Stimulated activated memory B cell treated with anti-CD40 and anti-IgM and Interleukin-4, amounts not matched to agents 10 μg/mL and 1 μg/mL and 100 μg/mL, for 72 hours (primary cell): ENCODE data around the gene C1QTNF5.

Experiments used
- ATAC-seq: fragments of 150-1000 bp; cut with Tn5 transposase; 2 replicates; pipeline ENCODE4 v1.10.0; 2021
- H3K27ac Mint-ChIP-seq: one replicate; pipeline ENCODE4 v1.8.0; 2022; ENCODE audit warnings: mild to moderate bottlenecking, mixed read lengths
- H3K27me3 Mint-ChIP-seq: one replicate; pipeline ENCODE4 v1.8.0; 2022; ENCODE audit warnings: mixed read lengths
- H3K36me3 Mint-ChIP-seq: one replicate; pipeline ENCODE4 v1.8.0; 2022; ENCODE audit warnings: mixed read lengths
- H3K4me1 Mint-ChIP-seq: one replicate; pipeline ENCODE4 v1.8.0; 2022; ENCODE audit warnings: mixed read lengths
- H3K4me3 Mint-ChIP-seq: one replicate; pipeline ENCODE4 v1.8.0; 2022; ENCODE audit warnings: mild to moderate bottlenecking, moderate library complexity, mixed read lengths
- H3K9me3 Mint-ChIP-seq: one replicate; pipeline ENCODE4 v1.8.0; 2022; ENCODE audit warnings: mixed read lengths

Gene C1QTNF5

DNA sequence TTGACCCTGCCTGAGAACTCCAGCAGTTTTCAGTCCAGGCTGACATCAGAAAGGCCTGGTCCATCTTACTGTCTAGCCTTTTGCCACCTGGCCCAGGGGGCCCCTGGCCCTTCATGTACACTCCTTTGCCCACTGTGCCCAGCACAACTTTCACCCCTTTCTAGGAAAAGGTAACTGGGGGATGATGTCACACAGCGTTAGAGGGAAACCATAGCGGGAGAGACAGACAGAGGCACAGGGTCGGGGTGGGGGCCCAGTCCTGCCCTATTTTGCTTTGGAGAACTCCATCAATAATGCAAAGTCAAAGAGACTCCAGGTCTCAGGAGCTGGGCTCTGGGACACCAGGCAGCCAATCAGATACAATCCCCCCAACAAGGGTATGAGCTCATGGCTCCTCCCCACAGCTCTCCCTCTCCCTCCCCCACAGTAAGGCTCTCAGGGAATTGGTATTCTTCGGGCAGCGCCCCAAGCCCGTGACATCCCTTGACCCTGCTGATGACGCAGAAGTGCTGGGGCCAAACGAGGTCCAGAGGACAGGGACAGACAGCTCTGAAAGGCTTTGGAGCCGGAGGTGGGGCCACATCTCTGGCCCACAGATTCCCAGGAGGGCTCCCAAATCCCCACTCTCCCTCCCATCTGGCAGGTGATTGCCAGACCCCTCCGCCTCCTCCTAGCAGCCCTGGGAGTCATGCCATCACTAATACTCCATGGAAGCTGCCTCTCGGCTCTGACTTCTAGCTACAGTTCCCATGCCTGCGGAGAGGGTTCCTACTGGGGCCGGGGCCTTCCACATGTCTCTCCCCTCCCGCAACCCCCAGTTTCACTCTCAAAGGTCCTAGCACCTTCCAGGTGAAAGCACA lies 34.9 kb upstream of the C1QTNF5 start:
- no peak for ATAC-seq
- H3K36me3 Mint-ChIP-seq = no peaks in the 10 kb centered on the region
- no peaks in the 10 kb centered on the region for H3K9me3 Mint-ChIP-seq
- no peak overlapping the region for H3K27ac Mint-ChIP-seq
- peaks cover 47% of the 10 kb centered on the region for H3K27me3 Mint-ChIP-seq
- no peak overlapping the region for H3K4me3 Mint-ChIP-seq
- H3K4me1 Mint-ChIP-seq = no peaks in the 10 kb centered on the region

DNA sequence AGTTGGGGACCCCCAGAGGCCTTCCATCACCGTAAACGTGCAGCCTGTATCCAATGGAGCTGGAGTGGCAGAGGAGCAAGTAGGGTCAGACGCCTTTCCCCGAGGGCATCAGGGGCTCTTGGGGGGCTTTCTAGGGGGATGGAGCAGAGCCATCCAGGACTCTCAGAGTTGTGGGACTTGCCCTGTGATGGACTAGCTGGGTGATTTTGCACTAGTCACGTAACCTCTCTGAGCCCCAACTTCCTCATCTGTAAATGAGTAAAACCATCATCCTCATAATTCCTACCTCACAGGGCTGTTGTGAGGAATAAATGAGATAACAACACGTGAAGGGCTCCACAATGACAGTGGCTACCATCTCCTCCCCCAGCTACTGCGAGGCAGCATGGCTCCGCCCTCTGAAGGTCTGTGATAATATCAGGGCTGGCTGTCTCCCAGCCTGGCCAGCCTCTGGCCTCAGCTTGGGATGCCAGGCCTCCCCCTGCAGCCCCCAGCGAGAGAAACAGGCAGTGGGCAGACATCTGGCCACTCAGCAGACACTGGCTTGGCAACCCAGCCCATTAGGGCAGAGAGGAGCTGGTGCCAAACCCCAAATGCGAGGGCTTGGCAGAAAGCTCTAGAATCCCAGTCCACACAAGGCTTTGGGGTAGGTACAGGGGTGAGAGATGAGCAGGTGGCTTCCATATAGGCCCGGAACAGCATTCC lies 34.1 kb upstream of the C1QTNF5 start:
- Mint-ChIP-seq H3K4me1 (no peaks in the 10 kb centered on the region), H3K27ac (no peak overlapping the region), H3K27me3 (peaks cover 55% of the 10 kb centered on the region), H3K9me3 (no peaks in the 10 kb centered on the region), H3K4me3 (no peak overlapping the region), H3K36me3 (no peaks in the 10 kb centered on the region)
- ATAC-seq = no peak

DNA sequence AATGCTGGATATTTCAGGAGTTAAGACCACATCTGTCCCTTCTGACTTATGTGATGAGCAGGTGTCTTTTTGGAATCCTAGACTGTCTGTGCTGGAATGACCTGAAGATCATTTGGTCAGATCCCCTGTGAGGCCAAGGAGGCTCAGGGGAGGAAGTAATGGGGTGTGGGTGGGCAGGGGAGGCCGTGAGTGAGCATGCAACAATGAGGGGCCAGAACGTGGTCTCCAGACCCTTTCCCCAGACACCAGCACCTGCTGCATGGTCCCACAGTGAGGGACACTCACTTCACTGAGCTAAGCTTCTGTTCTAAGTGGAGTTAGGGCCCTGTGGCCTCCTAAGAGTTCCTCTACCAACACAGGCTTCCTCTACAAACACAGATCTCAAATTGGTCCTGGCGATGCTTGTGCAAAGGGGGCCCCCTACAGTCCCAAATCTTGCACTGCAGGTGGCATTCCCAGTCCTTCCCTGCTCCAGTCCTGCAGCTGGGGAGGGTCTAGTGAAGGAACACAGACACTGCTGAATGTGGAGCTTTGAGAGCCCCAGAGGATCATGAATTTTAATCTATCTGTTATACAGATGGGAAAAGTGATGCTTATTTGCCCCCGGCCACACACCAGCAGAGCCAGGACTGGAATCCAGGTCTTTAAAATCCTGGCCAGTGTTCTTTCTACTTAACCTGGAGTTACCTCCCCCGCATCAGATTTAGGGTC lies 33.4 kb upstream of the C1QTNF5 start:
- no peaks in the 10 kb centered on the region for H3K4me1 Mint-ChIP-seq
- H3K4me3 Mint-ChIP-seq = no peak overlapping the region
- no peak overlapping the region for H3K27ac Mint-ChIP-seq
- peaks cover 62% of the 10 kb centered on the region for H3K27me3 Mint-ChIP-seq
- no peaks in the 10 kb centered on the region for H3K9me3 Mint-ChIP-seq
- no peak for ATAC-seq
- H3K36me3 Mint-ChIP-seq = no peaks in the 10 kb centered on the region

DNA sequence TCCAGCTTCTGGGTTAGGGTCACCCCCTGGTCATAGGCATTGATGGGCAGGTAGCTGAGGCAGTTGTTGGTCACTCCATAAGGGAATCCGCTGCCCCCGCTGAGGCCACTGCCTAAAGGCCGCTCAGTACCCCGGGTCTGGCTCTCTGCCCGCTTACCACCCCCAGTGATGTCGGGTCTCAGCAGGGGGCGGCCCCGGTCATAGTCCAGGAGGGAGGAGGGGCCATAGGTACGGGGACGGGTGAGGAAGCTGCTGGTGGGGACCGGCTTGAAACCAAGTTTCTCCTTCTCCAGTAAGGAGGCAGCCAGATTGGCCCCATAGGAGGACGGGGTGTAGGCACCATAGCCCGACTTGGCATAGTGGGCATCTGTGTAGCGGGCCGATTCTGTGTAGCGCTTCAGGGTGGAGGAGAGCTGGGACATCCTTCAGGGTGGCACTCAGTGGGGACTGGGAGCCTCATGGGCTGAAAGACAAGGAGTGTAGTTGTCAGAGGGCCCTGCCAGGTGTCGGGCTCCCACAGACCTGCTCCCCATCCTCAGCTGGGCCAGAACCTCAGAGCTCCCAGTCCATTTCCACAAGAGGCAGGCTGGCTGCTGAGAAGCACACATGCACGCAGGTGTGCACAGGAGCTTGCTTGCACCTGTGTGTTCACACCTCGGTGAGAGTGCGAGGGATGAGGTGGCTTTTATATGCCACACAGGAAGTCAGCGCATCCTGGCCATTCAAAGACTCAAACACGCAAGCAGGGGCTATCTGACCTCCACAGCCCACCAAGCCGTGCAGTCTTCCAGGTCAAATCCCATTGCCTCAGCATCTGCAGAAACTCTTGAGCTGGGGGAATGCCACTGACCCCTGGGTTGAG lies 32.6 kb upstream of the C1QTNF5 start:
- peaks cover 70% of the 10 kb centered on the region for H3K27me3 Mint-ChIP-seq
- no peak for ATAC-seq
- H3K4me3 Mint-ChIP-seq = no peak overlapping the region
- no peaks in the 10 kb centered on the region for H3K9me3 Mint-ChIP-seq
- H3K4me1 Mint-ChIP-seq = no peaks in the 10 kb centered on the region
- no peaks in the 10 kb centered on the region for H3K36me3 Mint-ChIP-seq
- no peak overlapping the region for H3K27ac Mint-ChIP-seq

DNA sequence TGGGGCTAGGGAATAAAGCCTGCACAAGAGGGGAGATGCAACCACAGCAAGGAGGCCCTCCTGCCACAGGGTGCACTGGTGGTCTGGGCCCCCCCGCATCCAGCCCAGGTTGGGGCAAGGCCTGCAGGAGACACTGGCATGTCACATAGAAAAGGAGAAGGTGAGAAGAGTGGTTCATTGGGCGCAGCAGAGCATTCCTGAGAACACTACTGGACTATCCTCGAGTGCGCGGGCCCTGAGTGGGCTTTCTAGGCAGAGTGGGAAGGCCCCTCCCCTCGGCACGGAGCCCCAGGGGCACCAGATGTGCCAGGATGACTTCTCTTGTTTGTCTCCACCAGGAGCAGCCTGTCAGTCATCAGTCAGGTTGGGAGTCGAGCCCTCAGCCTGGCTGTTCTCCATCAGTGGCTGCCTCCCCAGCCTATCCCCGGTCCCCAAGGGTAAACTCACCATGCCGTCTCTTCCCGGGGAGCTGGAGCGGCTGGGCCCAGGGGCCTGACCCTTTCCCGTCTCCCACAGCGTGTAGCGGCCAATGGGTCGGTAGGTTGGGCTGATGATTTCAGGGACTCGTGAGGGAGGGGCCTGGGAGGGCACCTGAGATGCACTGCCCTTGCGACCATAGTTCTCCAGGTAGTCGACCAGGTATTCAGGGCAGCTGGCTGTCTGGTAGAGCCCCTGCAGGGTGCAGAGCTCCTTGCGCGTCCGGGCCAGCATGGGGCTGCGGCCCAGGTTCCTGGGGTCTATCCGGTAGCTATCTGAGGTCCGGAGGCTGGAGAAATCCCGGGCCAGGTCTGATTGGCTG lies 31.8 kb upstream of the C1QTNF5 start:
- Mint-ChIP-seq H3K36me3 (no peaks in the 10 kb centered on the region), H3K27me3 (peaks cover 78% of the 10 kb centered on the region), H3K9me3 (no peaks in the 10 kb centered on the region), H3K27ac (no peak overlapping the region), H3K4me1 (no peaks in the 10 kb centered on the region), H3K4me3 (no peak overlapping the region)
- ATAC-seq = no peak

DNA sequence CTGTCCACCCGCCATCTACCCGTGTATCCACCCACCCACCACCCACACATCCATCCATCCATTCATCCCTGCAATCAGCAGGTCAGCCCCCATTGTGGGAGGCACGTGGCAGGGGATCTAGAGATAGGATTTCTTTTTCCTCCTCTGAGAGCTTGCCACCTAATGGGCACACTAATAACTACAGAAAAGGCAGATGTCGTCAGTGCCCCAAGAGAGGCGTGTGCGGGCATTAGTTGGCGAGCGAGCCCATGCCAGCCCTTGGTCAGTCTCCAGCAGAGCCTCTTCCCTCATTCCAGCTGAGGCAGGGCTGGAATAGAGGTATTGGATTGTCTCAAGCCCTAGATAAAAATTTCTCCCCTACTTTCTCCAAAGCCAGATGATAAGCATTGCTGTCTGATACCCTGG lies 31.1 kb upstream of the C1QTNF5 start:
- ATAC-seq = no peak
- Mint-ChIP-seq H3K27me3 (peaks cover 84% of the 10 kb centered on the region), H3K4me1 (no peaks in the 10 kb centered on the region), H3K4me3 (no peak overlapping the region), H3K9me3 (no peaks in the 10 kb centered on the region), H3K27ac (no peak overlapping the region), H3K36me3 (no peaks in the 10 kb centered on the region)

DNA sequence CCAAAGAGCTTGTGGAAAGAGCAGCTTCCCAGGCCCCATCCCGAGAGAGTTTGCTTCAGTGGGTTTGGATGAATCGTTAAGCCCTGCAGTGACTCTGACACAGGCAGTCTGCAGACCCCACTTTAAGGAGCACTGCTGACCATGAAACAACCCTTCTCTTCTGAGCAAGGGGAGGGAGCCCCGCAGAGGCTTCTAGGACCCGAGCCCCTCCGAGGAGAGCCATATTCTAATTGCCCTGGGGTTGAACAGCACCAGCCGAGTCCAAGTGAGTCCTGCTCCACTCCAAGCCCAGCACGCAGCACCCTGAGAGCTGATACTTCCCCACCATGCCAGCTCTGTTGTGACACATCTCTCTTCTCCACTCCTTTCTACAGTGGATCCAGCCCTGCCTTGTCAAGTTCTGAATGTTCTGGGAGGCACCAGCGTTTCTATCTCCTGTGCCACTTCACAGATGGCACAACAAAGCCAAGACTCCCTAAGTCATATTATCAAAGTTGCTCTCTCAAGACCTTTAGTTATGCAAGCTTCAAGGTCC lies 30.5 kb upstream of the C1QTNF5 start:
- Mint-ChIP-seq H3K27ac (no peak overlapping the region), H3K4me3 (no peak overlapping the region), H3K27me3 (peaks cover 84% of the 10 kb centered on the region), H3K9me3 (no peaks in the 10 kb centered on the region), H3K4me1 (no peaks in the 10 kb centered on the region), H3K36me3 (no peaks in the 10 kb centered on the region)
- no peak for ATAC-seq

DNA sequence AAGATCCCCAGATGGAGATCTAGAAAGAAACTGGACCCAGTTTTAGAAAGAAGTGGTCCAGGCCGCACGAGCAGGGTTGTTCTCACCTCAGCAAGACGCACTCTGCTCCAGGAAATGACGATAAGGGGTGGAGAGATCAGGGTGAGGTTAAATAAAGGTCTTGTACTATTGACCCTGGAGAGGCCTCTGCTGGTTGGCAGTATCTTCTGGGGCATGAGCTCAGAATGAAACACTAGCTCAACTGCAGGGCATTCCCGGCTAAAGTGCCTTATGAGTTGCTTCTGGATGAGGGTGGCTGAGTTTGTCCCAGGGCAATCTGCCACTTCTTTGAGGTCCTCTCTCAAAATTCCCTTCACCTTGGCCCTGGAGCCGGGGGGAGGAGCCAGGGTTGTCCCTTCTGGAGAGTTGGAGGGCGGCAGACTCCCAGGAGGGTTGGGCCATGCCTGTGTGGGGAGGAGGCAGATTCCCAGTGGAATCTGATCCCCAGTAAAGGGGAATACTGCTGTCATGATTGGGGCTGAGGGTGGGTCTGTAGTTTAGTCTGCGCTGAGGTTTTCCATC lies 29.9 kb upstream of the C1QTNF5 start:
- no peaks in the 10 kb centered on the region for H3K9me3 Mint-ChIP-seq
- no peaks in the 10 kb centered on the region for H3K4me1 Mint-ChIP-seq
- H3K27ac Mint-ChIP-seq = no peak overlapping the region
- H3K4me3 Mint-ChIP-seq = no peak overlapping the region
- no peaks in the 10 kb centered on the region for H3K36me3 Mint-ChIP-seq
- H3K27me3 Mint-ChIP-seq = peaks cover 84% of the 10 kb centered on the region
- ATAC-seq = no peak

DNA sequence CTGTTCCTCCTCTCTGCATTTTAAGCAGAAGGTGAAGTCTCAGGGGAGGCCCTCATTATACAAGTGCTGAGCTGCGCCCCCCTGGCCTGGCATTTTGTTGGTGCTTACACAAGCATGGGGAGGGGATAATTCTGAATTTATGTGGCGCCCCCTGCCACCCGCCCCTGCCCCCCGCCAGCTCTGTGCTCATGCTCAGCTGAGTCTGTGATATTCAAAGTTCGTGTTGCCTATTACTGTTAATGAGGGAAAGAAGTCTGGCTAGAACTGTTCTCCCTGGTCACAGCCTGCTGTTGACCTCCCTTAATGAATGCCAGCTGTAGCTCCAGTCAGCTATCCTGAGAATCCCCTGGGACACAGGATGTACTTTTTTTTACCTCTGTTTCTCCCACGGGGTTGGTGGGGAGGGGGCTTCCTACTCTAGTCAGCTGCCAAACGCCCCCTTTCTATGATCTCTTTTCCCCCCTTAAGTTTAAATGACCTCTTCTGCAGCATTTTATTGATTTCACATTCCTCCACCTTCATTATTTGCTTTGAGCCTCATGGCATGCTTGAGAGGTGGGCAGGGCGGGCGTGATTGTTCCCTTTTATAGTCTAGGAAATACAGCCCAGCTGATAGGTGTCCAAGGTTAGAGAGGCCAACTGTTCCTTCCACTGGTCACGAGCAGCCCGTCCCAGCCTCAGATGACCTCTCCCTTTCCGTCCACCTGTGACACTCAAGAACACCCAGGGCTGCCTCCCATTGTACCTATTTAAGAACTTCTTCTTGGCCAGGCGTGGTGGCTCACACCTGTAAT lies 28.6 kb upstream of the C1QTNF5 start:
- peaks cover 93% of the 10 kb centered on the region for H3K27me3 Mint-ChIP-seq
- no peak for ATAC-seq
- H3K4me3 Mint-ChIP-seq = no peak overlapping the region
- no peaks in the 10 kb centered on the region for H3K36me3 Mint-ChIP-seq
- no peak overlapping the region for H3K27ac Mint-ChIP-seq
- H3K4me1 Mint-ChIP-seq = peaks cover 6% of the 10 kb centered on the region
- no peaks in the 10 kb centered on the region for H3K9me3 Mint-ChIP-seq

DNA sequence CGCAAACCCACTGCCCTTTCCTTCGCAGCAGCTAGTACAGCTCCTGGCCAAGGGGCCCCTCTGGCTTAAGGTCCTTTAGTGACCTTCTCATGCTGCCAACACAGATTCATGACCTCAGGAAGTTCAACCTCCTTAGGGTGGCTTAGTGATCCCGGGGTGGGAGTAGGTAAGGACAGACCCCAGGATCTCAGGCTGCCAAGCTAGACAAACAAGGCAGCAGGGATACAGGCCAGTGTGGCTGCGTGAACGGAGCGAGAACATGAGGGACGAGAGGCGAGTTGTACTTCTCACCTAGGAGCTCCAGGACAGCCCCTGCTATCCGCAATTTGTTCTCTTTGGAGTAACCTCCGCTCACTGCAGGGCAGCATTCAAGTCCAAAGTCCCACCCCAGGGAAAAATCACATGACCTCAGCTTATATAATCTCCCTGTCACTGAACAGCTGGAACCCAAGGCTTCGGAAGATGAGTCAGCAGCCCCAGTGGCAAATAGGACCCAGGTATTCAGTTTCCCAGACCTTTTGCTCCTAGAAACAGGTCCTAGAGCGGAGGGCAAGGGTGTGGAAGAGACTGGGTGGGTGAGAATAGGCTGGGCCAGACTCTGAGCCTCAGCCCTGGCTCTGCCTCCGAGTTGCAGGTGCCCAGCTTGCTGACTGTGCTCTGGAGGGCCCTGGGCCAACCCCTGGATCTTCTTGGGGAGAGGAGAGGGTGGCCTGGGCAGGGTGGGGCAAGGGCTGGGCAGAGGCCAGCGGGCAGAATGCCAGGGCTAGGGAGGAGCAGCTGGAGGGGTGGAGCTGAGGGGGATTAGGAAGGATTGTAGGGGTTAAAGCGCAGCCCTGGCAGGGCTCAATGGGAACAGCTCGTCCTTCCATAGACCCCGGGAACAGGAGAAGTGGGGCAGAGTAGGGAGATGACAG lies 27.7 kb upstream of the C1QTNF5 start:
- Mint-ChIP-seq H3K4me1 (peaks cover 9% of the 10 kb centered on the region), H3K27me3 (peaks cover 96% of the 10 kb centered on the region), H3K36me3 (no peaks in the 10 kb centered on the region), H3K27ac (no peak overlapping the region), H3K4me3 (no peak overlapping the region), H3K9me3 (no peaks in the 10 kb centered on the region)
- no peak for ATAC-seq

DNA sequence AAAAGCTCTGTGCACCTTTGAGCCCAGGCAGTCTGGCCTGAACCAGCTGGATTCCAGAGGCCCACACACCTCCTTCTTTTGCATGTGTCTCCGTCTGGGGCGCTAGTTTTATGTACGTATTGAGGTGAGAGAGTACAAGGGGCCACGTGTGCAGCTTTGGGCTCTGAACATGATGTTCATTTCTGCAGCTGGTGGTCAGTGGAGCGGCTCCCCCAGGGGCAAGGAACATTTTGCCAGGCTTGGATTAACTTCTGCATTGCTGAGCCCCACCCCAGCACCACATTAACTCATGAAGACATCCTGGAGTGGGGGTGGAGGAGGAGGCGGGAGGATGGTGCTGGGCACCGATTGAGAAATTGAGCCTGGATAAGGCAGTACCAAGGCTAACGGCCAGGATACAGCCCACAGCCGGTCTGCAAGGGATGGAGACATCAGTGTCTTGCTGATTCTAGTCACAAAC lies 27.0 kb upstream of the C1QTNF5 start:
- H3K9me3 Mint-ChIP-seq = no peaks in the 10 kb centered on the region
- ATAC-seq = no peak
- no peaks in the 10 kb centered on the region for H3K36me3 Mint-ChIP-seq
- no peak overlapping the region for H3K4me3 Mint-ChIP-seq
- H3K27ac Mint-ChIP-seq = no peak overlapping the region
- H3K4me1 Mint-ChIP-seq = peaks cover 13% of the 10 kb centered on the region
- peaks cover 96% of the 10 kb centered on the region for H3K27me3 Mint-ChIP-seq
